GM12892 (cell line): ENCODE results near the gene MGAT5.

Experiments used
- POLR2A ChIP-seq: IDR thresholded peaks from 2 replicates; pipeline ENCODE4 v1.6.1; 2011; ENCODE audit warnings: low read depth, low read length, control low read depth
- POLR2AphosphoS5 ChIP-seq: IDR thresholded peaks from 2 replicates; pipeline ENCODE4 v1.6.1; 2011; ENCODE audit warnings: low read depth, low read length, control low read depth
- TAF1 ChIP-seq: IDR thresholded peaks from 2 replicates; pipeline ENCODE4 v1.6.1; 2011; ENCODE audit warnings: low read depth, mild to moderate bottlenecking, control low read depth, low read length, borderline replicate concordance

GRCh38 chr2:134406736-134407135 lies 152.9 kb downstream of the MGAT5 start:
- TF ChIP-seq POLR2A (no peak), POLR2AphosphoS5 (no peak), TAF1 (no peak)
